Natural killer cell treated with Interleukin-12 subunit alpha and Interleukin-12 subunit beta and Interleukin-15 and Interleukin-18, amount 100 ng/mL, for 72 hours (primary cell): ENCODE results near the gene LIPG. TPM values are rescaled to one million over a fixed set of nuclear protein-coding genes. Genes with fewer than 3 reads are reported as not detected.
A peak's percentile ranks its signal among the peaks of the same experiment; 100 is the strongest.
"Not testable (repeated sequence)": the region's sequence is repeated elsewhere in the genome, so short reads cannot be mapped to it uniquely, and the experiment has no call there.

Experiments used
- ATAC-seq, 2 donors: fragments of 150-1000 bp; cut with Tn5 transposase in 1 of 2; sonication (Bioruptor Pico), chemical (Tn5 transposase) in 1 of 2; 2 replicates each; pipeline ENCODE4 v1.10.0; 2021
- DNase-seq: peaks from one replicate; pipeline ENCODE4 v3.0.0; 2022; ENCODE audit warnings: low spot score
- H3K27ac Mint-ChIP-seq, 2 donors: 1 replicate in 1 of 2; 2 replicates in 1 of 2; pipeline ENCODE4 v1.8.0; 2022; ENCODE audit warnings: mixed read lengths in 2 of 2, mild to moderate bottlenecking in 1 of 2, moderate library complexity in 1 of 2
- H3K27me3 Mint-ChIP-seq, 2 donors: 1 replicate in 1 of 2; 2 replicates in 1 of 2; pipeline ENCODE4 v1.8.0; 2022; ENCODE audit warnings: mixed read lengths in 2 of 2
- H3K36me3 Mint-ChIP-seq: one replicate; pipeline ENCODE4 v1.8.0; 2022; ENCODE audit warnings: mixed read lengths
- H3K4me1 Mint-ChIP-seq, 2 donors: 1 replicate in 1 of 2; 2 replicates in 1 of 2; pipeline ENCODE4 v1.8.0; 2022; ENCODE audit warnings: low read depth in 2 of 2, mixed read lengths in 2 of 2, mild to moderate bottlenecking in 1 of 2
- H3K4me3 Mint-ChIP-seq: one replicate; pipeline ENCODE4 v1.8.0; 2022; ENCODE audit warnings: mixed read lengths
- H3K9me3 Mint-ChIP-seq: 2 replicates; pipeline ENCODE4 v1.8.0; 2022; ENCODE audit warnings: mixed read lengths
- total RNA-seq, 2 donors: library from RNA; stranded (reverse); gene quantifications; one replicate each; pipeline ENCODE4 v1.2.3, GENCODE V29; 2022

The LIPG gene
- under 1 TPM in 1 of 2 donors, not detected in 1; 0.19 TPM for total RNA-seq

- no peaks in the 10 kb centered on the region for H3K36me3 Mint-ChIP-seq
- H3K9me3 Mint-ChIP-seq = no peaks in the 10 kb centered on the region
- peak; percentile 66 for DNase-seq
- H3K27ac Mint-ChIP-seq = peak within 1 kb of the TSS in 1 of 2 donors; percentile 16
- peak within 1 kb of the TSS; percentile 79 for H3K4me3 Mint-ChIP-seq
- peaks cover 53 to 70% of the 10 kb centered on the region in 2 donors for H3K27me3 Mint-ChIP-seq
- peaks cover 24 to 30% of the 10 kb centered on the region in 2 donors for H3K4me1 Mint-ChIP-seq
- peak; percentile 84 to 89 for ATAC-seq
Observed at GRCh38 chr18:49561289-49562193, at the start of gene LIPG. LIPG (plus strand) TSS chr18:49562057; CDS start chr18:49562309, 252 bp downstream.

- H3K4me1 Mint-ChIP-seq, H3K36me3 Mint-ChIP-seq, ATAC-seq, H3K27ac Mint-ChIP-seq, H3K4me3 Mint-ChIP-seq, H3K9me3 Mint-ChIP-seq, DNase-seq: not testable (repeated sequence)
- H3K27me3 Mint-ChIP-seq = peaks cover 10 to 12% of the 10 kb centered on the region in 2 donors
Observed at GRCh38 chr18:49512876-49513275, 49.0 kb upstream of the LIPG start.

- DNase-seq (no peak), ATAC-seq (peak in 1 of 2 donors; percentile 52)
- no peaks in the 10 kb centered on the region for H3K4me1 Mint-ChIP-seq
- no peak overlapping the region for H3K4me3 Mint-ChIP-seq
- no peaks in the 10 kb centered on the region for H3K9me3 Mint-ChIP-seq
- H3K27me3 Mint-ChIP-seq = peaks cover 0 to 2% of the 10 kb centered on the region in 2 donors
- H3K27ac Mint-ChIP-seq = no peak overlapping the region
- H3K36me3 Mint-ChIP-seq = no peaks in the 10 kb centered on the region
Observed at GRCh38 chr18:49514577-49514976, 47.3 kb upstream of the LIPG start.

- ATAC-seq, H3K4me1 Mint-ChIP-seq, H3K27me3 Mint-ChIP-seq, DNase-seq, H3K36me3 Mint-ChIP-seq, H3K4me3 Mint-ChIP-seq, H3K27ac Mint-ChIP-seq, H3K9me3 Mint-ChIP-seq: not testable (repeated sequence)
Observed at GRCh38 chr18:49515003-49515402, 46.9 kb upstream of the LIPG start.

GRCh38 chr18:49515516-49515915 lies 46.3 kb upstream of the LIPG start:
- no peak for DNase-seq
- Mint-ChIP-seq H3K4me3 (no peak overlapping the region), H3K36me3 (no peaks in the 10 kb centered on the region), H3K27me3 (peaks cover under 1 to 2% of the 10 kb centered on the region in 2 donors), H3K9me3 (no peaks in the 10 kb centered on the region), H3K27ac (no peak overlapping the region), H3K4me1 (no peaks in the 10 kb centered on the region)
- no peak for ATAC-seq

GRCh38 chr18:49517483-49517882 lies 44.4 kb upstream of the LIPG start:
- Mint-ChIP-seq H3K36me3 (no peaks in the 10 kb centered on the region), H3K27me3 (peaks cover 5 to 7% of the 10 kb centered on the region in 2 donors), H3K4me1 (no peaks in the 10 kb centered on the region), H3K27ac (no peak overlapping the region), H3K9me3 (no peaks in the 10 kb centered on the region), H3K4me3 (no peak overlapping the region)
- no peak for DNase-seq
- ATAC-seq = no peak

- Mint-ChIP-seq H3K36me3 (no peaks in the 10 kb centered on the region), H3K4me1 (no peaks in the 10 kb centered on the region), H3K27me3 (peaks cover 7 to 10% of the 10 kb centered on the region in 2 donors), H3K4me3 (no peak overlapping the region), H3K9me3 (no peaks in the 10 kb centered on the region), H3K27ac (no peak overlapping the region)
- DNase-seq = no peak
- no peak for ATAC-seq
Observed at GRCh38 chr18:49519101-49519971, 42.5 kb upstream of the LIPG start.

- ATAC-seq (no peak), DNase-seq (no peak)
- Mint-ChIP-seq H3K27ac (no peak overlapping the region), H3K9me3 (no peaks in the 10 kb centered on the region), H3K27me3 (peaks cover 7 to 12% of the 10 kb centered on the region in 2 donors), H3K4me1 (no peaks in the 10 kb centered on the region), H3K4me3 (no peak overlapping the region), H3K36me3 (no peaks in the 10 kb centered on the region)
Observed at GRCh38 chr18:49520661-49521145, 41.2 kb upstream of the LIPG start.

GRCh38 chr18:49521216-49521835 lies 40.5 kb upstream of the LIPG start:
- Mint-ChIP-seq H3K27me3 (peaks cover 7 to 12% of the 10 kb centered on the region in 2 donors), H3K4me1 (no peaks in the 10 kb centered on the region), H3K36me3 (no peaks in the 10 kb centered on the region), H3K9me3 (no peaks in the 10 kb centered on the region), H3K27ac (no peak overlapping the region), H3K4me3 (no peak overlapping the region)
- DNase-seq (no peak), ATAC-seq (no peak)

- peaks cover 7 to 14% of the 10 kb centered on the region in 2 donors for H3K27me3 Mint-ChIP-seq
- ATAC-seq, H3K27ac Mint-ChIP-seq, H3K4me3 Mint-ChIP-seq, H3K9me3 Mint-ChIP-seq, DNase-seq, H3K36me3 Mint-ChIP-seq, H3K4me1 Mint-ChIP-seq: not testable (repeated sequence)
Observed at GRCh38 chr18:49523580-49524093, 38.2 kb upstream of the LIPG start.

- peaks cover 7 to 15% of the 10 kb centered on the region in 2 donors for H3K27me3 Mint-ChIP-seq
- no peaks in the 10 kb centered on the region for H3K36me3 Mint-ChIP-seq
- H3K27ac Mint-ChIP-seq = no peak overlapping the region
- H3K9me3 Mint-ChIP-seq = no peaks in the 10 kb centered on the region
- DNase-seq = no peak
- H3K4me3 Mint-ChIP-seq = no peak overlapping the region
- ATAC-seq = peak in 1 of 2 donors; percentile 31
- no peaks in the 10 kb centered on the region for H3K4me1 Mint-ChIP-seq
Observed at GRCh38 chr18:49524349-49524748, 37.5 kb upstream of the LIPG start.

GRCh38 chr18:49524951-49525350 lies 36.9 kb upstream of the LIPG start:
- Mint-ChIP-seq H3K9me3 (no peaks in the 10 kb centered on the region), H3K36me3 (no peaks in the 10 kb centered on the region), H3K4me3 (no peak overlapping the region), H3K27me3 (peaks cover 7 to 17% of the 10 kb centered on the region in 2 donors), H3K27ac (no peak overlapping the region), H3K4me1 (no peaks in the 10 kb centered on the region)
- ATAC-seq = no peak
- DNase-seq = no peak

GRCh38 chr18:49525981-49526380 lies 35.9 kb upstream of the LIPG start:
- H3K36me3 Mint-ChIP-seq = no peaks in the 10 kb centered on the region
- H3K27ac Mint-ChIP-seq = no peak overlapping the region
- no peak for ATAC-seq
- DNase-seq = no peak
- H3K4me1 Mint-ChIP-seq = no peaks in the 10 kb centered on the region
- no peak overlapping the region for H3K4me3 Mint-ChIP-seq
- no peaks in the 10 kb centered on the region for H3K9me3 Mint-ChIP-seq
- H3K27me3 Mint-ChIP-seq = peaks cover 2 to 18% of the 10 kb centered on the region in 2 donors
